Activated CD4-positive, alpha-beta T cell treated with anti-CD3 and anti-CD28 coated beads, Interleukin-2, amount 10 ng/mL, durations not matched to agents 7 days and 5 days (primary cell): ENCODE measurements around the gene NRXN2. TPM values are rescaled to one million over a fixed set of nuclear protein-coding genes. Genes with fewer than 3 reads are reported as not detected.
"Not testable (repeated sequence)": the region's sequence is repeated elsewhere in the genome, so short reads cannot be mapped to it uniquely, and the experiment has no call there.

Experiments
- CTCF ChIA-PET: fragments of 350-600 bp; sonication (Branson Sonifier 250); formaldehyde crosslinking; loops from one replicate; lab custom pipeline; 2021; ENCODE audit warnings: antibody characterized with exemption; lab: Charles Lee
- POLR2A ChIA-PET: fragments of 350-600 bp; sonication (Branson Sonifier 250); formaldehyde crosslinking; loops from one replicate; lab custom pipeline; 2021; ENCODE audit warnings: antibody characterized with exemption; lab: Charles Lee
- DNase-seq: peaks from one replicate; pipeline ENCODE4 v3.0.0-alpha.2; 2020
- H3K27ac Mint-ChIP-seq: one replicate; pipeline ENCODE4 v1.8.0; 2021; ENCODE audit warnings: mild to moderate bottlenecking, moderate library complexity, mixed read lengths
- H3K27me3 Mint-ChIP-seq: one replicate; pipeline ENCODE4 v1.8.0; 2021; ENCODE audit warnings: mixed read lengths
- H3K36me3 Mint-ChIP-seq: one replicate; pipeline ENCODE4 v1.8.0; 2021; ENCODE audit warnings: low read depth, mixed read lengths
- H3K4me1 Mint-ChIP-seq: one replicate; pipeline ENCODE4 v1.8.0; 2021; ENCODE audit warnings: mixed read lengths
- H3K4me3 Mint-ChIP-seq: one replicate; pipeline ENCODE4 v1.8.0; 2021; ENCODE audit warnings: mild to moderate bottlenecking, moderate library complexity, mixed read lengths
- H3K9me3 Mint-ChIP-seq: one replicate; pipeline ENCODE4 v1.8.0; 2021; ENCODE audit warnings: mixed read lengths
- total RNA-seq, 2 experiments: library from RNA; stranded (reverse); gene quantifications; one replicate each; pipeline ENCODE4 v1.2.3, GENCODE V29; 2021

NRXN2 gene
- total RNA-seq, 2 experiments from 2014 or later: 0.07 to 0.15 TPM

GRCh38 chr11:64664236-64664870, 58.6 kb downstream of the NRXN2 start:
- H3K36me3 Mint-ChIP-seq, H3K27me3 Mint-ChIP-seq, H3K9me3 Mint-ChIP-seq, POLR2A ChIA-PET, DNase-seq, H3K4me1 Mint-ChIP-seq, H3K4me3 Mint-ChIP-seq, H3K27ac Mint-ChIP-seq: not testable (repeated sequence)
- CTCF ChIA-PET: interaction anchor here (0.6 kb wide), 2 partner anchors 73 to 355 kb away, joined by 3 read pairs; no protein-coding TSS in a partner anchor

- ChIA-PET POLR2A (no interaction called here), CTCF (interaction anchor here (0.6 kb wide), 1 partner anchor 303 kb away, joined by 4 read pairs; no protein-coding TSS in a partner anchor)
- Mint-ChIP-seq H3K27me3 (peaks cover 2% of the 10 kb centered on the region), H3K27ac (no peak overlapping the region), H3K9me3 (no peaks in the 10 kb centered on the region), H3K36me3 (no peaks in the 10 kb centered on the region), H3K4me1 (no peaks in the 10 kb centered on the region), H3K4me3 (no peak overlapping the region)
- DNase-seq: no peak
Observed at GRCh38 chr11:64663656-64664055, 59.3 kb downstream of the NRXN2 start.

GRCh38 chr11:64661614-64662013, 61.4 kb downstream of the NRXN2 start:
- H3K27me3 Mint-ChIP-seq: peaks cover 2% of the 10 kb centered on the region
- ChIA-PET POLR2A (no interaction called here), CTCF (interaction anchor here (0.6 to 1.0 kb wide), 3 partner anchors 10 to 287 kb away, joined by 3 read pairs; no protein-coding TSS in a partner anchor)
- no peak for DNase-seq
- H3K36me3 Mint-ChIP-seq: no peaks in the 10 kb centered on the region
- no peak overlapping the region for H3K4me3 Mint-ChIP-seq
- no peak overlapping the region for H3K27ac Mint-ChIP-seq
- no peaks in the 10 kb centered on the region for H3K9me3 Mint-ChIP-seq
- peaks cover 7% of the 10 kb centered on the region for H3K4me1 Mint-ChIP-seq

GRCh38 chr11:64661146-64661545, 61.9 kb downstream of the NRXN2 start:
- Mint-ChIP-seq H3K27ac (no peak overlapping the region), H3K4me1 (peaks cover 7% of the 10 kb centered on the region), H3K4me3 (no peak overlapping the region), H3K9me3 (no peaks in the 10 kb centered on the region), H3K36me3 (no peaks in the 10 kb centered on the region), H3K27me3 (peaks cover 2% of the 10 kb centered on the region)
- no peak for DNase-seq
- CTCF ChIA-PET: interaction anchor here (0.6 to 0.9 kb wide), 2 partner anchors 10 to 286 kb away, joined by 3 read pairs; no protein-coding TSS in a partner anchor
- POLR2A ChIA-PET: no interaction called here

GRCh38 chr11:64660706-64661105, 62.3 kb downstream of the NRXN2 start:
- no peak overlapping the region for H3K27ac Mint-ChIP-seq
- H3K4me1 Mint-ChIP-seq: peaks cover 7% of the 10 kb centered on the region
- H3K9me3 Mint-ChIP-seq: no peaks in the 10 kb centered on the region
- no peak overlapping the region for H3K4me3 Mint-ChIP-seq
- POLR2A ChIA-PET: no interaction called here
- CTCF ChIA-PET: interaction anchor here (0.9 kb wide), 1 partner anchor 10 kb away, joined by 3 read pairs; no protein-coding TSS in a partner anchor
- H3K36me3 Mint-ChIP-seq: no peaks in the 10 kb centered on the region
- no peak for DNase-seq
- peaks cover 2% of the 10 kb centered on the region for H3K27me3 Mint-ChIP-seq

- DNase-seq: no peak
- H3K4me1 Mint-ChIP-seq: peaks cover 7% of the 10 kb centered on the region
- H3K36me3 Mint-ChIP-seq: no peaks in the 10 kb centered on the region
Observed at GRCh38 chr11:64660205-64660604, 62.8 kb downstream of the NRXN2 start.

GRCh38 chr11:64659417-64660144, 63.4 kb downstream of the NRXN2 start:
- no peaks in the 10 kb centered on the region for H3K36me3 Mint-ChIP-seq
- no peak overlapping the region for H3K27ac Mint-ChIP-seq
- H3K4me3 Mint-ChIP-seq: no peak overlapping the region
- POLR2A ChIA-PET: no interaction called here
- DNase-seq: no peak
- no peaks in the 10 kb centered on the region for H3K9me3 Mint-ChIP-seq
- H3K4me1 Mint-ChIP-seq: peaks cover 7% of the 10 kb centered on the region
- CTCF ChIA-PET: interaction anchor here (0.6 to 1.5 kb wide), 4 partner anchors 30 to 509 kb away, joined by 3 to 6 read pairs (median 3); no protein-coding TSS in a partner anchor
- H3K27me3 Mint-ChIP-seq: peaks cover 2% of the 10 kb centered on the region

More at GRCh38 chr11:64660205-64660604, 62.8 kb downstream of the NRXN2 start:
- no peak overlapping the region for H3K27ac Mint-ChIP-seq
- no peak overlapping the region for H3K4me3 Mint-ChIP-seq
- H3K27me3 Mint-ChIP-seq: peaks cover 2% of the 10 kb centered on the region
- no peaks in the 10 kb centered on the region for H3K9me3 Mint-ChIP-seq
- ChIA-PET POLR2A (no interaction called here), CTCF (interaction anchor here (0.7 to 1.3 kb wide), 2 partner anchors 29 to 103 kb away, joined by 3 to 6 read pairs; no protein-coding TSS in a partner anchor)

GRCh38 chr11:64658265-64658664, 64.7 kb downstream of the NRXN2 start:
- H3K27ac Mint-ChIP-seq: no peak overlapping the region
- H3K9me3 Mint-ChIP-seq: no peaks in the 10 kb centered on the region
- DNase-seq: no peak
- H3K4me3 Mint-ChIP-seq: no peak overlapping the region
- ChIA-PET CTCF (interaction anchor here (1.5 kb wide), 1 partner anchor 279 kb away, joined by 3 read pairs; no protein-coding TSS in a partner anchor), POLR2A (no interaction called here)
- H3K27me3 Mint-ChIP-seq: no peaks in the 10 kb centered on the region
- peaks cover 7% of the 10 kb centered on the region for H3K4me1 Mint-ChIP-seq
- no peaks in the 10 kb centered on the region for H3K36me3 Mint-ChIP-seq

GRCh38 chr11:64656862-64657261, 66.1 kb downstream of the NRXN2 start:
- no peaks in the 10 kb centered on the region for H3K9me3 Mint-ChIP-seq
- no peaks in the 10 kb centered on the region for H3K36me3 Mint-ChIP-seq
- H3K27me3 Mint-ChIP-seq: no peaks in the 10 kb centered on the region
- POLR2A ChIA-PET: no interaction called here
- no peak overlapping the region for H3K27ac Mint-ChIP-seq
- DNase-seq: no peak
- H3K4me3 Mint-ChIP-seq: no peak overlapping the region
- CTCF ChIA-PET: interaction anchor here (1.2 to 1.3 kb wide), 2 partner anchors 10 to 11 kb away, joined by 3 to 4 read pairs; no protein-coding TSS in a partner anchor
- H3K4me1 Mint-ChIP-seq: peaks cover 7% of the 10 kb centered on the region

- no peak overlapping the region for H3K27ac Mint-ChIP-seq
- peaks cover 7% of the 10 kb centered on the region for H3K4me1 Mint-ChIP-seq
- H3K27me3 Mint-ChIP-seq: no peaks in the 10 kb centered on the region
- no peak overlapping the region for H3K4me3 Mint-ChIP-seq
- no peaks in the 10 kb centered on the region for H3K9me3 Mint-ChIP-seq
- H3K36me3 Mint-ChIP-seq: no peaks in the 10 kb centered on the region
- ChIA-PET POLR2A (no interaction called here), CTCF (interaction anchor here (1.2 to 1.3 kb wide), 3 partner anchors 10 to 18 kb away, joined by 3 to 4 read pairs (median 3); no protein-coding TSS in a partner anchor)
- DNase-seq: no peak
Observed at GRCh38 chr11:64655941-64656601, 66.9 kb downstream of the NRXN2 start.

GRCh38 chr11:64654958-64655541, 67.9 kb downstream of the NRXN2 start:
- no peak overlapping the region for H3K27ac Mint-ChIP-seq
- no peaks in the 10 kb centered on the region for H3K9me3 Mint-ChIP-seq
- ChIA-PET CTCF (interaction anchor here (1.2 kb wide), 1 partner anchor 19 kb away, joined by 3 read pairs; no protein-coding TSS in a partner anchor), POLR2A (no interaction called here)
- DNase-seq: no peak
- H3K27me3 Mint-ChIP-seq: no peaks in the 10 kb centered on the region
- peaks cover 7% of the 10 kb centered on the region for H3K4me1 Mint-ChIP-seq
- H3K4me3 Mint-ChIP-seq: no peak overlapping the region
- H3K36me3 Mint-ChIP-seq: no peaks in the 10 kb centered on the region

- DNase-seq: no peak
- H3K4me1 Mint-ChIP-seq: peaks cover 7% of the 10 kb centered on the region
- CTCF ChIA-PET: no interaction called here
- no peaks in the 10 kb centered on the region for H3K9me3 Mint-ChIP-seq
- H3K4me3 Mint-ChIP-seq: no peak overlapping the region
- POLR2A ChIA-PET: no interaction called here
- no peak overlapping the region for H3K27ac Mint-ChIP-seq
- no peaks in the 10 kb centered on the region for H3K27me3 Mint-ChIP-seq
- H3K36me3 Mint-ChIP-seq: no peaks in the 10 kb centered on the region
Observed at GRCh38 chr11:64654439-64654838, 68.6 kb downstream of the NRXN2 start.
